HG02852 (cell line): Measurements from ENCODE around the gene GLRX3.
"Not testable (repeated sequence)": the region's sequence is repeated elsewhere in the genome, so short reads cannot be mapped to it uniquely, and the experiment has no call there.

Source experiments
- ATAC-seq: cut with Tn5 transposase; IDR thresholded peaks from one replicate; pipeline ENCODE4 v1.9.1; 2021; ENCODE audit warnings: mild to moderate bottlenecking, moderate library complexity; ENCODE audit not compliant: unreplicated experiment

The GLRX3 gene

GRCh38 chr10:130136226-130137089 is at the start of gene GLRX3:
GLRX3 (plus strand) TSS chr10:130136391; CDS start chr10:130136421, 30 bp downstream.
- peak; percentile 85 for ATAC-seq

- not testable (repeated sequence) for ATAC-seq
These were observed 45.6 kb upstream of the GLRX3 start for GRCh38 chr10:130090565-130090964.

GRCh38 chr10:130099344-130099743 is 36.8 kb upstream of the GLRX3 start:
- ATAC-seq: no peak

- no peak for ATAC-seq
These were observed 30.5 kb upstream of the GLRX3 start for GRCh38 chr10:130105724-130106123.

- ATAC-seq: not testable (repeated sequence)
These were observed 28.0 kb upstream of the GLRX3 start for GRCh38 chr10:130108146-130108545.

GRCh38 chr10:130108934-130109604 is 27.1 kb upstream of the GLRX3 start:
- ATAC-seq: no peak

- no peak for ATAC-seq
These were observed 26.4 kb upstream of the GLRX3 start for GRCh38 chr10:130109796-130110245.

- ATAC-seq: peak; percentile 81
These were observed 25.7 kb upstream of the GLRX3 start, which contains the start of gene C10orf143 for GRCh38 chr10:130110246-130111112. C10orf143 (minus strand) TSS chr10:130110830; CDS start chr10:130110772, 58 bp downstream.

GRCh38 chr10:130111113-130111851 is 24.9 kb upstream of the GLRX3 start:
- ATAC-seq: peak; percentile 84

- ATAC-seq: no peak
These were observed 24.4 kb upstream of the GLRX3 start for GRCh38 chr10:130111852-130112180.

GRCh38 chr10:130112821-130113220 is 23.4 kb upstream of the GLRX3 start:
- no peak for ATAC-seq

GRCh38 chr10:130116942-130117341 is 19.2 kb upstream of the GLRX3 start:
- not testable (repeated sequence) for ATAC-seq

GRCh38 chr10:130117535-130117934 is 18.7 kb upstream of the GLRX3 start:
- ATAC-seq: not testable (repeated sequence)

GRCh38 chr10:130121486-130122079 is 14.6 kb upstream of the GLRX3 start:
- ATAC-seq: no peak

GRCh38 chr10:130127364-130128061 is 8.7 kb upstream of the GLRX3 start:
- ATAC-seq: peak; percentile 93

- ATAC-seq: no peak
These were observed 8.0 kb upstream of the GLRX3 start for GRCh38 chr10:130128062-130128781.

GRCh38 chr10:130128922-130129321 is 7.3 kb upstream of the GLRX3 start:
- no peak for ATAC-seq

GRCh38 chr10:130135676-130136225 is 440 bp upstream of the GLRX3 start:
- peak; percentile 17 for ATAC-seq
